Thyroid gland (tissue), 4 donors: ENCODE data around the gene CPNE2.
A peak's percentile ranks its signal among the peaks of the same experiment; 100 is the strongest.

Experiments used
- POLR2A ChIP-seq, 2 donors: fragments of 450-650 bp; IDR thresholded peaks; one replicate each; pipeline ENCODE4 v1.6.1; 2017; ENCODE audit warnings: antibody characterized with exemption in 2 of 2, mild to moderate bottlenecking in 2 of 2, moderate library complexity in 1 of 2
- TF ChIP-seq, protein P1 (sequence below), 6 experiments: fragments of 200-600 bp in 3 of 6; fragments of 450-650 bp in 3 of 6; sonication (generic) in 3 of 6; IDR thresholded peaks; one replicate each; pipeline ENCODE4 v1.5.1; 2016 to 2019; ENCODE audit warnings: antibody characterized with exemption in 6 of 6, mild to moderate bottlenecking in 2 of 6, inconsistent platforms in 1 of 6, moderate library complexity in 1 of 6

DNA sequence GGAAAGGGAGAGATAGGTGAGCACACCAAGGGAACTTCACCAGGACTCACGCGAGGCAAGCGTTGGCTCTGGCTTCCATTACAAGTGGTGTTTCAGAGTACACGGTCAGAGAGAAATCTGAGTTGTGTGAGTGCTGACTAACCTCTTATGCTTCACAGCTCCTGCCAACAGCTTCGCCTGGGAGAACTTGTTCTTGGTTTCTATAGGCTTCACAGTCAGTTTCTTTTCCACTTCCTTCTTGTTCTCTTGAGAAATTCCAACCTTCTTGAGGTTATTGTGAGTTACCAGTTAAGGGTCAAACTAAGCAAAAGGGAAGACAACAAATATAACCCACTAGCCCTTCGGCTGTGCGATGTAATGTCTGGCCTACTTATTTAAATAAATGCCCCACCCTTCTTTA lies 74.6 kb downstream of the CPNE2 start:
- TF ChIP-seq, protein P1, sequence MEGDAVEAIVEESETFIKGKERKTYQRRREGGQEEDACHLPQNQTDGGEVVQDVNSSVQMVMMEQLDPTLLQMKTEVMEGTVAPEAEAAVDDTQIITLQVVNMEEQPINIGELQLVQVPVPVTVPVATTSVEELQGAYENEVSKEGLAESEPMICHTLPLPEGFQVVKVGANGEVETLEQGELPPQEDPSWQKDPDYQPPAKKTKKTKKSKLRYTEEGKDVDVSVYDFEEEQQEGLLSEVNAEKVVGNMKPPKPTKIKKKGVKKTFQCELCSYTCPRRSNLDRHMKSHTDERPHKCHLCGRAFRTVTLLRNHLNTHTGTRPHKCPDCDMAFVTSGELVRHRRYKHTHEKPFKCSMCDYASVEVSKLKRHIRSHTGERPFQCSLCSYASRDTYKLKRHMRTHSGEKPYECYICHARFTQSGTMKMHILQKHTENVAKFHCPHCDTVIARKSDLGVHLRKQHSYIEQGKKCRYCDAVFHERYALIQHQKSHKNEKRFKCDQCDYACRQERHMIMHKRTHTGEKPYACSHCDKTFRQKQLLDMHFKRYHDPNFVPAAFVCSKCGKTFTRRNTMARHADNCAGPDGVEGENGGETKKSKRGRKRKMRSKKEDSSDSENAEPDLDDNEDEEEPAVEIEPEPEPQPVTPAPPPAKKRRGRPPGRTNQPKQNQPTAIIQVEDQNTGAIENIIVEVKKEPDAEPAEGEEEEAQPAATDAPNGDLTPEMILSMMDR (IDR thresholded peaks at IDR 0.05): no peak
- peak in 1 of 2 donors; percentile 27 for TF ChIP-seq POLR2A (IDR thresholded peaks at IDR 0.05)
